WI38 (cell line): ENCODE measurements around the gene POTEB2.
"Not testable (repeated sequence)": the region's sequence is repeated elsewhere in the genome, so short reads cannot be mapped to it uniquely, and the experiment has no call there.

Experiments used
- H3K4me3 ChIP-seq: 2 replicates; pipeline ENCODE4 v1.5.1; 2011; ENCODE audit warnings: low read depth, mild to moderate bottlenecking, control low read depth, low read length

POTEB2 gene

DNA sequence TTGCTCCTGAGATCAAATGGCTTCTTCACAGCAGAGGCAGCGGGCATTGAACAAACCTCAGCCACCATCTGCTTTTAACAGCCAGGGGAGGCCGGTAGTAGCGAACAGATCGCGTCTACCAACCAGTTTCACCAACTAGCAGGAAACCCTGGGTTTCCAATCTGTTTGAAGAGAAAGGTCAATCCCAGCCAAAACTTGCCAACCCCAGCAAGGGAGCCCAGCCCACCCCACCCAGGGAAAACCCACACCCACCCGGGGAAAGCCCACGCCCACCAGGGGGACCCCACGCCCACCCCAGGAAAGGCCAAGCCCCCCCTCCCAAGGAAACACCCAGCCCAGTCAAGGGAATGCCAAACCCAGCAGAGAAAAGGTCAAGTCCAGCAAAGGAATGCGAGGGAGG lies at the start of gene POTEB2:
Gene POTEB2 (minus strand): TSS at position 101 of the 400 bp plus-strand sequence. CDS start 33 bp downstream, at position 68.
- H3K4me3 ChIP-seq = not testable (repeated sequence)

DNA sequence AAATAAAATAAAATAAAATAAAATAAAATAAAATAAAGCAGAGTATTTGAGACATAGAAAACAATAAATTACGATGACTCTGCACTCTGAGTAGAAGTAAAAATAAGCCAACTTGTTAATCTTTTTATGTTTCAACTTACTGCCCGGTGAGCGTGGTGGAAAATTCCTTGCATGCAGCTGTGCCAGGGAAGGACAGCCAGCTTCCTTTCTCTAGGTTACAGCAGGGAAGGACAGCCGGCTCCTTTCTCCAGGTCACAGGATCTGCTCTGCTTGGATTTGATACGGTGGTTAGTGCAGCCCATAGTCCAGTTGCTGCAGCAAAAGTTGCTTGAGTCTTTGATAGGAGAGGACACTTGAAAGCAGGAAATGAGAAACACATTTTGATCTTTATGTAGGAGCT lies 13.8 kb upstream of the POTEB2 start:
- H3K4me3 ChIP-seq = not testable (repeated sequence)

DNA sequence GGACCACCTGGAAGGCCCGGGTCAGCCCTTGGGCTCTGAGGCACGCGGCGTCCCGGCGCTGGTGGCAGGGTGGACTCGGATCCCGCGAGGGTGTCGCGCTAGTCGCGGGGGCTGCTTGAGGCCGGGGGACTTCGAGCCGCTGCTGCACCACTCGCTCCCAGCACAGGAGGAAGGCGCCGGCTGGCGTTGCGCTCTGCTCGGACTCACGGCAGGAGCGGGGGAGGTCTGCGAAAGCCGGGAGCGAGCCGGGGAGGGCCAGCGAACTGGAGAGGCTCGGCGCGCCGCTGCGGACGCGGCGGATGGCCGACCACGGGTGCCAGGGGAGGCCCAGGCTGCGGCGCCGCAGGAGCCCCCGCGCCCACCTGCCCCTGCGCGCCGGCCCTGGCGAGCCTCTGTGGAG lies 12.3 kb upstream of the POTEB2 start:
- H3K4me3 ChIP-seq = not testable (repeated sequence)

DNA sequence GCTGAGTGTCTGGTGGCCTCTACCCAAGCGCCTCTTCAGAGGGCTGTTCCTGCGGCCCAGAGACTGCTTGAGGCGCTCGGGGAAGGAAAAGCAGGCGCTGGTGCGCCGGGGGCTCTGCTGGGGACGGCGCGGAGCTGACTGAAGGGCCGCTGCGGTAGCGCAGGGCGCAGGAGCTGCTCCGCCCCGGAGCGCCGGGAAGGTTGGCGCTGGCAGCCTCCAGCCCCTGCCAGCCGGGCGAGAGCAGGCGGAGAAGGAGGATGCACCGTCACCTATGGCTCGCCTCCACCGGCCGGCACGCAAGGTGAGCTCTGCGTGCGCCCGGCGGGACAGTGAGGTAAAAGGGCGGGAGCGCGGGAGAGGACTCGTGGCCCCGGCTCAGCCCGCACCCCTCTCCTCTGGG lies 11.7 kb upstream of the POTEB2 start:
- H3K4me3 ChIP-seq = not testable (repeated sequence)
